Cerebellar nuclear complex (tissue), 1 donor: ENCODE measurements around the gene TANC1.

Source experiments
- DNase-seq, 2 experiments: peaks; one replicate each; lab custom pipeline; 2025; lab: John Stamatoyannopoulos, UW

The TANC1 gene

GRCh38 chr2:158968396-158969161 is at the start of gene TANC1:
Gene TANC1, plus strand, starts transcription at chr2:158968640. Its CDS starts 97,271 bp downstream, at chr2:159065911.
- DNase-seq: peak in 1 of 2 experiments; percentile 9

- DNase-seq: no peak
Measured at GRCh38 chr2:158921599-158922408, 46.6 kb upstream of the TANC1 start.

GRCh38 chr2:158922601-158923000 is 45.8 kb upstream of the TANC1 start:
- no peak for DNase-seq

- DNase-seq: no peak
Measured at GRCh38 chr2:158923180-158923594, 45.3 kb upstream of the TANC1 start.

- no peak for DNase-seq
Measured at GRCh38 chr2:158923641-158924040, 44.8 kb upstream of the TANC1 start.

- DNase-seq: no peak
Measured at GRCh38 chr2:158926478-158926948, 41.9 kb upstream of the TANC1 start.

GRCh38 chr2:158928515-158928914 is 39.9 kb upstream of the TANC1 start:
- DNase-seq: no peak

GRCh38 chr2:158928965-158929364 is 39.5 kb upstream of the TANC1 start:
- no peak for DNase-seq

GRCh38 chr2:158931572-158931971 is 36.9 kb upstream of the TANC1 start:
- no peak for DNase-seq

GRCh38 chr2:158932131-158932645 is 36.3 kb upstream of the TANC1 start:
- no peak for DNase-seq

- no peak for DNase-seq
Measured at GRCh38 chr2:158934170-158934569, 34.3 kb upstream of the TANC1 start.

- no peak for DNase-seq
Measured at GRCh38 chr2:158935617-158936016, 32.8 kb upstream of the TANC1 start.

GRCh38 chr2:158936978-158937377 is 31.5 kb upstream of the TANC1 start:
- no peak for DNase-seq

GRCh38 chr2:158940356-158940755 is 28.1 kb upstream of the TANC1 start:
- DNase-seq: no peak

GRCh38 chr2:158943973-158944372 is 24.5 kb upstream of the TANC1 start:
- DNase-seq: no peak

- DNase-seq: no peak
Measured at GRCh38 chr2:158948964-158949699, 19.3 kb upstream of the TANC1 start.

GRCh38 chr2:158953454-158953853 is 15.0 kb upstream of the TANC1 start:
- no peak for DNase-seq

GRCh38 chr2:158953926-158954763 is 14.3 kb upstream of the TANC1 start:
- no peak for DNase-seq

- no peak for DNase-seq
Measured at GRCh38 chr2:158955842-158956365, 12.5 kb upstream of the TANC1 start.

GRCh38 chr2:158958365-158958764 is 10.1 kb upstream of the TANC1 start:
- no peak for DNase-seq

- no peak for DNase-seq
Measured at GRCh38 chr2:158960193-158960592, 8.2 kb upstream of the TANC1 start.
